ENCODE data around the gene WDFY4. TPM values are rescaled to one million over a fixed set of nuclear protein-coding genes. Genes with fewer than 3 reads are reported as not detected.

WDFY4 gene
- total RNA-seq, 1 donor from 2014 or later, result 6.4 TPM

DNA sequence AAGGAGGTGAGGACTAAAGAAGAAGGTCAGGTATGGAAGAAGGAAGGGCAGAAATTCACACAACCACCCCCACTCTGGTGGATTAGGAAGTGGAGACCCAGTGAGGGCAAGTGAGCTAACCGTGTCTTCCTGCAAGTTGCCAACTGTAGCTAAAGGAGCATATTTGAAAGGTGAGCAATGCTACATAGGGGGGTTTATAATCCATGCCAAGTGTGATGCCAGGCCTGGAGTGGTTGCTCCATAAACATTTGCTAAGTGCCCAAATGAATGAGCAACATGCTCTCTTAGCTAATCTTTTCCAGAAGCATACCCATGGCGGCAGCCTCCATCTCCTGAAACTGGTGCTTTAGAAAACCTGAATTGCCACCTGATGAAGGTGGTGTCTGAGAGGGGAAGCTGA lies 133.4 kb downstream of the WDFY4 start:
- DNase-seq (ENCODE audit: extremely low spot score in 2 of 2), result peak in 1 of 2 donors; percentile 32
- Histone ChIP-seq H3K27ac (no peak overlapping the region), H3K4me1 (no peaks in the 10 kb centered on the region), H3K4me3 (no peak overlapping the region), H3K9me3 (no peaks in the 10 kb centered on the region), H3K36me3 (no peaks in the 10 kb centered on the region), H3K27me3 (no peaks in the 10 kb centered on the region)
- intact Hi-C loops (cut with DNase I), result no loop called here
- no peak for TF ChIP-seq POLR2A (IDR thresholded peaks at IDR 0.05)
- no peak for TF ChIP-seq POLR2AphosphoS5 (IDR thresholded peaks at IDR 0.05; ENCODE audit: insufficient read depth in 1 of 2, low read depth in 1 of 2)

DNA sequence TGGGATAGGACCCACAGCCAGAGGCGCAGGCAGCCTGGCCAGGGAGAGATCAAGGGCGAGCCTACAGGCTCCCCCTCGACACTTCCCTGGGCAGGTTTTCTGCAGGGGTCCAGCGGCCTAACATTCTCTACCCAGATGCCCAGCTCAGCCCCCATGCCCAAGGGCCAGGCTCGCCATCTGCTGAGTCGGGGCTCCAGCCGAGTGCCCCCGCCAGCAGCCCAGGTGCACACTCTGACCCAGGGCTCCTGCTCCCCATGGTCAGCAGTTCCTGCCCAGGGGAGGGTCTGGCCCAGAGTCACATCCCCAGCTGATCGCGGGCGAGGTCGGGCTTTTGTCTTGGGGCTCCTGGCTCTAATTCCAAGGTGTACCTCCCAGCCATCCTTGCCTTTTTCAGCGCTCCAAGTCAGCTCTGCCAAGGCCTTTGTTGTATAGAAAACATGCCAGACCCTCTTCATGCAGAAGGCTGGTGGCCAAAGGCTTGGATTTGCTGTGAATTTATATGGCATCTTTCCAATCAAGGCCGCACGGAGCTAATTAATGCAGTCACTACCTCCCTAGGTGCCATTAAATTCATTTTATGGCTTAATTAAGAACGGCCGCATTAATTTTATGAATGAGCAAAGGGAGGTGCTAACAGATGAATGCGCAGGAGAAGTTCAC lies 134.3 kb downstream of the WDFY4 start:
- H3K27ac ChIP-seq, result no peak overlapping the region
- H3K4me1 ChIP-seq, result no peaks in the 10 kb centered on the region
- H3K27me3 ChIP-seq, result no peaks in the 10 kb centered on the region
- no peaks in the 10 kb centered on the region for H3K36me3 ChIP-seq
- DNase-seq (ENCODE audit: extremely low spot score in 2 of 2), result peak in 1 of 2 donors; percentile 54
- H3K4me3 ChIP-seq, result no peak overlapping the region
- TF ChIP-seq POLR2A (IDR thresholded peaks at IDR 0.05), result no peak
- TF ChIP-seq POLR2AphosphoS5 (IDR thresholded peaks at IDR 0.05; ENCODE audit: insufficient read depth in 1 of 2, low read depth in 1 of 2), result no peak
- TF ChIP-seq, protein P1, sequence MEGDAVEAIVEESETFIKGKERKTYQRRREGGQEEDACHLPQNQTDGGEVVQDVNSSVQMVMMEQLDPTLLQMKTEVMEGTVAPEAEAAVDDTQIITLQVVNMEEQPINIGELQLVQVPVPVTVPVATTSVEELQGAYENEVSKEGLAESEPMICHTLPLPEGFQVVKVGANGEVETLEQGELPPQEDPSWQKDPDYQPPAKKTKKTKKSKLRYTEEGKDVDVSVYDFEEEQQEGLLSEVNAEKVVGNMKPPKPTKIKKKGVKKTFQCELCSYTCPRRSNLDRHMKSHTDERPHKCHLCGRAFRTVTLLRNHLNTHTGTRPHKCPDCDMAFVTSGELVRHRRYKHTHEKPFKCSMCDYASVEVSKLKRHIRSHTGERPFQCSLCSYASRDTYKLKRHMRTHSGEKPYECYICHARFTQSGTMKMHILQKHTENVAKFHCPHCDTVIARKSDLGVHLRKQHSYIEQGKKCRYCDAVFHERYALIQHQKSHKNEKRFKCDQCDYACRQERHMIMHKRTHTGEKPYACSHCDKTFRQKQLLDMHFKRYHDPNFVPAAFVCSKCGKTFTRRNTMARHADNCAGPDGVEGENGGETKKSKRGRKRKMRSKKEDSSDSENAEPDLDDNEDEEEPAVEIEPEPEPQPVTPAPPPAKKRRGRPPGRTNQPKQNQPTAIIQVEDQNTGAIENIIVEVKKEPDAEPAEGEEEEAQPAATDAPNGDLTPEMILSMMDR (IDR thresholded peaks at IDR 0.05), result no peak
- no peaks in the 10 kb centered on the region for H3K9me3 ChIP-seq
- intact Hi-C loops (cut with DNase I), result no loop called here

DNA sequence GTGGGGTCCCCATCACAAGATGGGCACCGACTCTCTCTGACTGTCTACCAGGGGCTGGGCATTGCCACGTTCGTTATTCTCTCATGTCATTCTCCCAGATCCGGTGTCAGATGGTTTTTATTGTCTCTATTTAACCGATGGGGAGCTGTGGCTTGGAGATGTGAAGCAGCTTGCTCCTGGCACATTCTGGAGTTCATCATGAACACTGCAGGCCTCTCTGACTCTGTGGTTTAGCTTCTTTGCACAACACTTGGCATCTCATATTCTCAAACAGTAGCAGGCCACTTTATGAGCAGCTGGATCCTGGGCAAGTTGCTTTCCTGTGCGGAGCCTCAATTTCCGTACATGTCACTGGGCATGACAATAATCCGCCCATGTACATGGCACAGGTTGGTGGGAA lies 135.1 kb downstream of the WDFY4 start:
- intact Hi-C loops (cut with DNase I), result no loop called here
- Histone ChIP-seq H3K4me3 (no peak overlapping the region), H3K4me1 (no peaks in the 10 kb centered on the region), H3K27me3 (no peaks in the 10 kb centered on the region), H3K27ac (no peak overlapping the region), H3K36me3 (no peaks in the 10 kb centered on the region), H3K9me3 (no peaks in the 10 kb centered on the region)
- TF ChIP-seq, protein P1 (IDR thresholded peaks at IDR 0.05), result no peak
- no peak for TF ChIP-seq POLR2AphosphoS5 (IDR thresholded peaks at IDR 0.05; ENCODE audit: insufficient read depth in 1 of 2, low read depth in 1 of 2)
- TF ChIP-seq POLR2A (IDR thresholded peaks at IDR 0.05), result no peak
- DNase-seq (ENCODE audit: extremely low spot score in 2 of 2), result peak in 1 of 2 donors; percentile 44

DNA sequence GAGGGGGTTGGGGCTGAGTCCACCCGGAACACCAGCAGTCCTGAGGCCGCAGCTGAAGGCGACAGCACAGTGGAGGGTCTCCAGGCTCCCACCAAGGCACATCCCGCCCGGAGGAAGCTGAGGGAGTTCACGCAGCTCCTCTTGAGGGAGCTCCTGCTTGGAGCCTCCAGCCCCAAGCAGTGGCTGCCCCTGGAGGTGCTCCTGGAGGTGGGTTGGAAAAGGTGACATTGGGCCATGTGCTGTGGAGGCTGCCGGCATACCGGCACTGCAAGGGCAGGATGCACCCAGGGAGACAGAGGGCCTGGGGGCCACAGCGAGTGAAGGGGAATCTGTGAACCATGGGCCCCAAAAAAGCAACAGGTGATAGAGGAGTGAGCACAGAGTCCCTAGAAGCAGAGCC lies 135.6 kb downstream of the WDFY4 start:
- DNase-seq (ENCODE audit: extremely low spot score in 2 of 2), result peak in 1 of 2 donors; percentile 81
- Histone ChIP-seq H3K27me3 (no peaks in the 10 kb centered on the region), H3K9me3 (no peaks in the 10 kb centered on the region), H3K27ac (no peak overlapping the region), H3K4me1 (no peaks in the 10 kb centered on the region), H3K36me3 (no peaks in the 10 kb centered on the region), H3K4me3 (no peak overlapping the region)
- TF ChIP-seq POLR2AphosphoS5 (IDR thresholded peaks at IDR 0.05; ENCODE audit: insufficient read depth in 1 of 2, low read depth in 1 of 2) (no peak), POLR2A (IDR thresholded peaks at IDR 0.05) (no peak)
- TF ChIP-seq, protein P1 (IDR thresholded peaks at IDR 0.05), result no peak
- intact Hi-C loops (cut with DNase I), result no loop called here

DNA sequence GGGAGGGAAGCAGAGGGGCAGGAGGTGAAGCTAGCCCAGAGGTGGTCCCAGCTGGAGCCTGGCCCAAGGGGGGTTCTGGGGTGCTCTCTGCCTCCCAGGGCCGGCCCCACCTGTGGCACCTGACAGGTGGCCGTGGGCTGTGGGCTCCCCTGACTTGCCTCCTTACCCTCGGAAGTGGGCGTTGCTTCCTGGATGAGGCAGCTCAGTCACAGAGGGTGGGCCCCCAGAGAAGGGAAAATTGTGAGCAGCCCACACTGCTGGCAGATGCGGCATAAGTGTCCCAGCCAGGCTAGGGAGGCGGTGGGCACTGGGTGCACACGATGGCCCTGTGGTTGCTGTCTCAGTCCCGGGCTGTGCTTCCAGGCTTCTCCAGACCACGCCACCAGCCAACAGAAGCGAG lies 136.0 kb downstream of the WDFY4 start:
- no peaks in the 10 kb centered on the region for H3K4me1 ChIP-seq
- DNase-seq (ENCODE audit: extremely low spot score in 2 of 2), result peak in 1 of 2 donors; percentile 67
- H3K27ac ChIP-seq, result no peak overlapping the region
- no peaks in the 10 kb centered on the region for H3K27me3 ChIP-seq
- H3K4me3 ChIP-seq, result no peak overlapping the region
- intact Hi-C loops (cut with DNase I), result no loop called here
- TF ChIP-seq POLR2AphosphoS5 (IDR thresholded peaks at IDR 0.05; ENCODE audit: insufficient read depth in 1 of 2, low read depth in 1 of 2) (no peak), POLR2A (IDR thresholded peaks at IDR 0.05) (no peak)
- no peaks in the 10 kb centered on the region for H3K36me3 ChIP-seq
- no peaks in the 10 kb centered on the region for H3K9me3 ChIP-seq

DNA sequence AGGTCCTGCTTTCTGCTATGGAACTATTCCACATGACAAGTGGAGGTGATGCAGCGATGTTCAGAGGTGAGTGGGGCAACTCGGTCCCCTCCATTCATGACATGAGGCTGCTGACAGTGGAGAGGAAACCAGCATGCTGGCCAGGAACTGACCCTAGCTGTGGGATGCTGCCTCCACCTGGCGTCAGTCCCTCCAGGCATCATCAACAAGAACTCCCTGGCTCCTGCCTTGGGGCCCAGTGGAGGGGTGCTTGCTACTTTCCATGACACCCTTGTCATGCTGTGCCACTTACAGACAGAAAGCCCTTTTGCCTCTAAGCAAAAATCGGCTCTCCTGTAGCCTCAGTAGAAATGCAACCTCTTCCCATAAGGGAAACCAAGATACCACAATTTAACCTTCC lies 136.4 kb downstream of the WDFY4 start:
- no peaks in the 10 kb centered on the region for H3K9me3 ChIP-seq
- H3K27ac ChIP-seq, result no peak overlapping the region
- intact Hi-C loops (cut with DNase I), result no loop called here
- H3K36me3 ChIP-seq, result no peaks in the 10 kb centered on the region
- TF ChIP-seq, protein P1 (IDR thresholded peaks at IDR 0.05), result no peak
- TF ChIP-seq POLR2AphosphoS5 (IDR thresholded peaks at IDR 0.05; ENCODE audit: insufficient read depth in 1 of 2, low read depth in 1 of 2) (no peak), POLR2A (IDR thresholded peaks at IDR 0.05) (no peak)
- H3K4me3 ChIP-seq, result no peak overlapping the region
- no peaks in the 10 kb centered on the region for H3K27me3 ChIP-seq
- H3K4me1 ChIP-seq, result no peaks in the 10 kb centered on the region
- peak in 1 of 2 donors; percentile 47 for DNase-seq (ENCODE audit: extremely low spot score in 2 of 2)
